GM21381 (cell line): ENCODE data around the gene NCF2.
"Not testable (repeated sequence)": the region's sequence is repeated elsewhere in the genome, so short reads cannot be mapped to it uniquely, and the experiment has no call there.

Experiments
- ATAC-seq: cut with Tn5 transposase; IDR thresholded peaks from one replicate; pipeline ENCODE4 v1.9.1; 2021; ENCODE audit warnings: mild to moderate bottlenecking, moderate library complexity; ENCODE audit not compliant: unreplicated experiment

The NCF2 gene

GRCh38 chr1:183590244-183591191, at the start of gene NCF2:
TSS of gene NCF2 (minus strand) at chr1:183590459. CDS start at chr1:183590329, 130 bp downstream.
- peak; percentile 84 for ATAC-seq

GRCh38 chr1:183638649-183639387, 48.6 kb upstream of the NCF2 start:
- no peak for ATAC-seq

GRCh38 chr1:183636783-183637182, 46.5 kb upstream of the NCF2 start:
- ATAC-seq, result no peak

GRCh38 chr1:183636334-183636682, 46.0 kb upstream of the NCF2 start:
- ATAC-seq, result peak; percentile 0

GRCh38 chr1:183635606-183636333, 45.5 kb upstream of the NCF2 start, which contains the start of gene ARPC5:
TSS of gene ARPC5 (minus strand) at chr1:183635783. CDS start at chr1:183635659, 124 bp downstream.
- ATAC-seq, result peak; percentile 86

GRCh38 chr1:183635099-183635605, 44.9 kb upstream of the NCF2 start:
- ATAC-seq, result peak; percentile 1

GRCh38 chr1:183634429-183635065, 44.3 kb upstream of the NCF2 start:
- ATAC-seq, result no peak

- ATAC-seq, result peak; percentile 36
These were observed 43.6 kb upstream of the NCF2 start for GRCh38 chr1:183633676-183634343.

- no peak for ATAC-seq
These were observed 42.7 kb upstream of the NCF2 start for GRCh38 chr1:183632964-183633363.

GRCh38 chr1:183632114-183632513, 41.9 kb upstream of the NCF2 start:
- ATAC-seq, result no peak

- no peak for ATAC-seq
These were observed 40.5 kb upstream of the NCF2 start for GRCh38 chr1:183630748-183631147.

GRCh38 chr1:183628537-183628936, 38.3 kb upstream of the NCF2 start:
- no peak for ATAC-seq

- not testable (repeated sequence) for ATAC-seq
These were observed 36.0 kb upstream of the NCF2 start for GRCh38 chr1:183626236-183626635.

GRCh38 chr1:183622884-183623785, 32.9 kb upstream of the NCF2 start:
- ATAC-seq, result peak; percentile 80

- ATAC-seq, result no peak
These were observed 31.8 kb upstream of the NCF2 start for GRCh38 chr1:183622013-183622412.

- no peak for ATAC-seq
These were observed 30.1 kb upstream of the NCF2 start for GRCh38 chr1:183620311-183620710.

- ATAC-seq, result no peak
These were observed 29.5 kb upstream of the NCF2 start for GRCh38 chr1:183619781-183620180.

- not testable (repeated sequence) for ATAC-seq
These were observed 27.9 kb upstream of the NCF2 start for GRCh38 chr1:183618202-183618601.

- not testable (repeated sequence) for ATAC-seq
These were observed 22.7 kb upstream of the NCF2 start for GRCh38 chr1:183612975-183613374.
